Measurements from ENCODE around the gene CPT1C. TPM values are rescaled to one million over a fixed set of nuclear protein-coding genes. Genes with fewer than 3 reads are reported as not detected.

The CPT1C gene
- total RNA-seq, 4 donors from 2014 or later: 1.5 to 10.9 (median 2.2) TPM

GRCh38 chr19:49680421-49681351 is 10.2 kb upstream of the CPT1C start:
- TF ChIP-seq EP300 (IDR thresholded peaks at IDR 0.05; ENCODE audit: low read depth): no peak
- no peak for TF ChIP-seq POLR2A (IDR thresholded peaks at IDR 0.05)
- no peak for TF ChIP-seq POLR2AphosphoS5 (IDR thresholded peaks at IDR 0.05)
- TF ChIP-seq CTCF (IDR thresholded peaks at IDR 0.05): peak; percentile 98 to 100 (median 99)
- DNase-seq: peak; percentile 93
- 32 to 34% methylated on average over 12 to 38 of the region's 40 CpGs for WGBS, 2 donors (ENCODE audit: low coverage in 1 of 2)
- H3K4me1 ChIP-seq: peaks cover 9 to 40% (median 37%) of the 10 kb centered on the region in 4 donors
- H3K36me3 ChIP-seq: peaks cover 0 to 16% (median 10%) of the 10 kb centered on the region in 4 donors
- peak overlapping the region; percentile 69 to 99 (median 75) for H3K27ac ChIP-seq
- no peaks in the 10 kb centered on the region for H3K9me3 ChIP-seq
- in situ Hi-C loops (cut with MboI; ENCODE audit: low pct_ligation_motif_present in 1 of 4, low pct_unique_long_range_greater_than_20kb in 1 of 4, low sequenced_read_pairs in 3 of 4) (no loop called here), intact Hi-C loops (cut with DNase I; ENCODE audit: low total_unique reads) (loop anchor here (10.0 kb wide), 1 partner anchor 206 kb away; the partner anchor contains the start of gene FLT3LG)
- no peaks in the 10 kb centered on the region for H3K27me3 ChIP-seq
- peak overlapping the region in 2 of 4 donors; percentile 17 to 21 for H3K4me3 ChIP-seq

GRCh38 chr19:49681830-49682229 is 9.1 kb upstream of the CPT1C start:
- intact Hi-C loops (cut with DNase I; ENCODE audit: low total_unique reads): loop anchor here (10.0 kb wide), 1 partner anchor 207 kb away; the partner anchor contains the start of gene FLT3LG

GRCh38 chr19:49682274-49682673 is 8.6 kb upstream of the CPT1C start:
- Histone ChIP-seq H3K4me1 (peaks cover 9 to 35% (median 31%) of the 10 kb centered on the region in 4 donors), H3K27me3 (no peaks in the 10 kb centered on the region), H3K9me3 (no peaks in the 10 kb centered on the region), H3K36me3 (peaks cover 0 to 16% (median 10%) of the 10 kb centered on the region in 4 donors), H3K27ac (no peak overlapping the region), H3K4me3 (no peak overlapping the region)
- in situ Hi-C loops (cut with MboI; ENCODE audit: low pct_ligation_motif_present in 1 of 4, low pct_unique_long_range_greater_than_20kb in 1 of 4, low sequenced_read_pairs in 3 of 4): no loop called here
- intact Hi-C loops (cut with DNase I; ENCODE audit: low total_unique reads): loop anchor here (10.0 kb wide), 1 partner anchor 207 kb away; the partner anchor contains the start of gene FLT3LG
- DNase-seq: no peak
- WGBS, 2 donors (ENCODE audit: low coverage in 1 of 2): 82 to 97% methylated on average over 3 to 8 of the region's 8 CpGs
- no peak for TF ChIP-seq CTCF (IDR thresholded peaks at IDR 0.05)
- TF ChIP-seq POLR2A (IDR thresholded peaks at IDR 0.05): no peak
- no peak for TF ChIP-seq POLR2AphosphoS5 (IDR thresholded peaks at IDR 0.05)
- no peak for TF ChIP-seq EP300 (IDR thresholded peaks at IDR 0.05; ENCODE audit: low read depth)

More at GRCh38 chr19:49681830-49682229, 9.1 kb upstream of the CPT1C start:
- in situ Hi-C loops (cut with MboI; ENCODE audit: low pct_ligation_motif_present in 1 of 4, low pct_unique_long_range_greater_than_20kb in 1 of 4, low sequenced_read_pairs in 3 of 4): no loop called here
- Histone ChIP-seq H3K36me3 (peaks cover 0 to 16% (median 10%) of the 10 kb centered on the region in 4 donors), H3K27ac (no peak overlapping the region), H3K4me1 (peaks cover 9 to 35% (median 31%) of the 10 kb centered on the region in 4 donors), H3K4me3 (no peak overlapping the region), H3K9me3 (no peaks in the 10 kb centered on the region), H3K27me3 (no peaks in the 10 kb centered on the region)
- WGBS, 2 donors (ENCODE audit: low coverage in 1 of 2): 90 to 95% methylated on average over 2 to 19 of the region's 19 CpGs
- DNase-seq: no peak
- TF ChIP-seq POLR2A (IDR thresholded peaks at IDR 0.05): no peak
- no peak for TF ChIP-seq EP300 (IDR thresholded peaks at IDR 0.05; ENCODE audit: low read depth)
- TF ChIP-seq POLR2AphosphoS5 (IDR thresholded peaks at IDR 0.05): no peak
- TF ChIP-seq CTCF (IDR thresholded peaks at IDR 0.05): no peak

- Histone ChIP-seq H3K27me3 (peaks cover 2% of the 10 kb centered on the region), H3K9me3 (no peaks in the 10 kb centered on the region), H3K36me3 (peaks cover 0 to 16% (median 10%) of the 10 kb centered on the region in 4 donors), H3K4me1 (peaks cover 9 to 23% (median 20%) of the 10 kb centered on the region in 4 donors), H3K27ac (no peak overlapping the region), H3K4me3 (no peak overlapping the region)
- WGBS, 2 donors (ENCODE audit: low coverage in 1 of 2): 91 to 100% methylated on average over 1 to 18 of the region's 18 CpGs
- DNase-seq: no peak
- intact Hi-C loops (cut with DNase I; ENCODE audit: low total_unique reads) (loop anchor here (10.0 kb wide), 1 partner anchor 209 kb away; the partner anchor contains the start of gene FLT3LG), in situ Hi-C loops (cut with MboI; ENCODE audit: low pct_ligation_motif_present in 1 of 4, low pct_unique_long_range_greater_than_20kb in 1 of 4, low sequenced_read_pairs in 3 of 4) (no loop called here)
- TF ChIP-seq POLR2A (IDR thresholded peaks at IDR 0.05) (no peak), POLR2AphosphoS5 (IDR thresholded peaks at IDR 0.05) (no peak), CTCF (IDR thresholded peaks at IDR 0.05) (no peak), EP300 (IDR thresholded peaks at IDR 0.05; ENCODE audit: low read depth) (no peak)
Observed at GRCh38 chr19:49683814-49684250, 7.1 kb upstream of the CPT1C start.
